H1 (cell line): ENCODE data around the gene ALPK3. TPM values are rescaled to one million over a fixed set of nuclear protein-coding genes. Genes with fewer than 3 reads are reported as not detected.

Source experiments
- CTCF ChIA-PET: fragments of 300-600 bp; sonication (Branson Sonifier 250); formaldehyde crosslinking; loops from one replicate; lab custom pipeline; 2021; ENCODE audit not compliant: partially characterized antibody; lab: Charles Lee
- POLR2A ChIA-PET: fragments of 300-600 bp; sonication (Branson Sonifier 250); formaldehyde crosslinking; loops from one replicate; lab custom pipeline; 2021; ENCODE audit warnings: inconsistent platforms; ENCODE audit not compliant: partially characterized antibody; lab: Charles Lee
- DNase-seq, 2 experiments: peaks; one replicate each; pipeline versions ENCODE4 v3.0.0 to v3.0.0-alpha.2; 2010 to 2022; ENCODE audit warnings: low spot score in 2 of 2, low read depth in 1 of 2, mixed read lengths in 1 of 2
- FAIRE-seq: peaks from 2 replicates; lab custom pipeline; 2011; peaks lifted over from hg19 to GRCh38; lab: Jason Lieb, UNC
- H2AFZ ChIP-seq: 2 replicates; pipeline ENCODE4 v1.8.1; 2012; ENCODE audit warnings: low read length, inconsistent platforms
- H2AK5ac ChIP-seq: 2 replicates; pipeline ENCODE4 v1.6.1; 2013; ENCODE audit warnings: low read depth, low read length
- H2BK120ac ChIP-seq: replicated peaks from 2 replicates; pipeline ENCODE3; 2013; ENCODE audit warnings: low read depth, low read length, inconsistent platforms
- H2BK12ac ChIP-seq: 2 replicates; pipeline ENCODE4 v1.6.1; 2013; ENCODE audit warnings: low read depth, low read length
- H2BK15ac ChIP-seq: 2 replicates; pipeline ENCODE4 v1.6.1; 2013; ENCODE audit warnings: low read length
- H2BK20ac ChIP-seq: 2 replicates; pipeline ENCODE4 v1.6.1; 2013; ENCODE audit warnings: low read length
- H2BK5ac ChIP-seq: 2 replicates; pipeline ENCODE4 v1.6.1; 2013; ENCODE audit warnings: low read depth, low read length
- H3K14ac ChIP-seq: 2 replicates; pipeline ENCODE4 v1.6.1; 2013; ENCODE audit warnings: inconsistent platforms; ENCODE audit not compliant: insufficient read length
- H3K18ac ChIP-seq: 2 replicates; pipeline ENCODE4 v1.6.1; 2013; ENCODE audit warnings: low read length; ENCODE audit errors: extremely low read depth
- H3K23ac ChIP-seq: 2 replicates; pipeline ENCODE4 v1.6.1; 2013; ENCODE audit warnings: inconsistent platforms; ENCODE audit not compliant: insufficient read length
- H3K23me2 ChIP-seq: 2 replicates; pipeline ENCODE4 v1.6.1; 2013; ENCODE audit warnings: low read depth, low read length
- H3K27ac ChIP-seq: 2 replicates; pipeline ENCODE4 v1.6.1; 2011; ENCODE audit warnings: low read depth, low read length, inconsistent platforms
- H3K27me3 ChIP-seq, 4 experiments: replicated peaks in 1 of 4; 1 replicate in 1 of 4; 2 replicates in 3 of 4; pipeline versions ENCODE4 v1.6.1 to v1.8.1; 2011 to 2013; ENCODE audit warnings: low read length in 3 of 4, mild to moderate bottlenecking in 3 of 4, inconsistent platforms in 2 of 4, mixed read lengths in 2 of 4, moderate library complexity in 1 of 4; ENCODE audit not compliant: control insufficient read depth in 3 of 4, insufficient read depth in 3 of 4; ENCODE audit errors: extremely low read depth in 1 of 4
- H3K36me3 ChIP-seq, 4 experiments: 2 replicates each; pipeline versions ENCODE4 v1.6.1 to v1.8.1; 2011 to 2013; ENCODE audit warnings: mild to moderate bottlenecking in 4 of 4, low read length in 3 of 4, moderate library complexity in 2 of 4, control low read depth in 1 of 4, inconsistent platforms in 1 of 4; ENCODE audit not compliant: insufficient read depth in 4 of 4, control insufficient read depth in 2 of 4
- H3K4ac ChIP-seq: replicated peaks from 2 replicates; pipeline ENCODE3; 2013; ENCODE audit warnings: low read length, low read depth, mixed read lengths, inconsistent platforms; ENCODE audit not compliant: insufficient read length
- H3K4me1 ChIP-seq, 4 experiments: replicated peaks in 1 of 4; 1 replicate in 1 of 4; 2 replicates in 3 of 4; pipeline versions ENCODE4 v1.6.1 to v1.8.1; 2011 to 2013; ENCODE audit warnings: low read length in 3 of 4, inconsistent platforms in 2 of 4, mixed read lengths in 1 of 4; ENCODE audit not compliant: insufficient read depth in 4 of 4, control insufficient read depth in 3 of 4
- H3K4me2 ChIP-seq, 2 experiments: 2 replicates each; pipeline versions ENCODE4 v1.6.1 to v1.8.1; 2011 to 2013; ENCODE audit warnings: low read depth in 2 of 2, low read length in 2 of 2, control low read depth in 1 of 2, inconsistent platforms in 1 of 2, mild to moderate bottlenecking in 1 of 2; ENCODE audit not compliant: insufficient read depth in 1 of 2
- H3K4me3 ChIP-seq, 4 experiments: fragments of 200-600, 300-600 bp in 1 of 4; sonication (generic), shearing (Covaris generic), sonication (Bioruptor Twin) in 1 of 4; 2 replicates each; pipeline versions ENCODE4 v1.5.1 to v1.8.1; 2011 to 2016; ENCODE audit warnings: low read length in 4 of 4, low read depth in 3 of 4, control low read depth in 2 of 4, inconsistent platforms in 2 of 4, mild to moderate bottlenecking in 2 of 4, mixed read lengths in 1 of 4, moderate library complexity in 1 of 4; ENCODE audit not compliant: insufficient read depth in 2 of 4; ENCODE audit errors: extremely low read depth in 1 of 4
- H3K56ac ChIP-seq: replicated peaks from 2 replicates; pipeline ENCODE3; 2013; ENCODE audit warnings: low read depth, mild to moderate bottlenecking, mixed read lengths, low read length, inconsistent platforms; ENCODE audit not compliant: insufficient read length
- H3K79me1 ChIP-seq: 2 replicates; pipeline ENCODE4 v1.6.1; 2013; ENCODE audit warnings: low read depth, low read length, control low read depth
- H3K79me2 ChIP-seq, 2 experiments: 2 replicates each; pipeline versions ENCODE4 v1.6.1 to v1.8.1; 2012 to 2013; ENCODE audit warnings: low read length in 2 of 2, mild to moderate bottlenecking in 2 of 2, inconsistent platforms in 1 of 2; ENCODE audit not compliant: insufficient read depth in 2 of 2, control insufficient read depth in 1 of 2
- H3K9ac ChIP-seq, 4 experiments: replicated peaks in 1 of 4; 1 replicate in 1 of 4; 2 replicates in 3 of 4; pipeline versions ENCODE4 v1.6.1 to v1.8.1; 2011 to 2013; ENCODE audit warnings: low read depth in 3 of 4, low read length in 3 of 4, control low read depth in 2 of 4, mild to moderate bottlenecking in 2 of 4, moderate library complexity in 2 of 4, inconsistent platforms in 1 of 4; ENCODE audit errors: extremely low read depth in 1 of 4
- H3K9me3 ChIP-seq, 2 experiments: 2 replicates each; pipeline versions ENCODE4 v1.6.1 to v1.8.1; 2012 to 2013; ENCODE audit warnings: mild to moderate bottlenecking in 2 of 2, moderate library complexity in 2 of 2, control low read depth in 1 of 2, inconsistent platforms in 1 of 2, low read depth in 1 of 2, low read length in 1 of 2, mixed read lengths in 1 of 2; ENCODE audit not compliant: insufficient read depth in 2 of 2
- H4K20me1 ChIP-seq, 2 experiments: replicated peaks in 1 of 2; 2 replicates each; pipeline versions ENCODE3 to v1.8.1; 2011 to 2013; ENCODE audit warnings: inconsistent platforms in 2 of 2, low read length in 2 of 2, mild to moderate bottlenecking in 1 of 2; ENCODE audit not compliant: insufficient read depth in 2 of 2, control insufficient read depth in 1 of 2
- H4K5ac ChIP-seq: 2 replicates; pipeline ENCODE4 v1.6.1; 2013; ENCODE audit warnings: low read length, low read depth, mixed read lengths, inconsistent platforms; ENCODE audit not compliant: insufficient read length
- H4K8ac ChIP-seq: 2 replicates; pipeline ENCODE4 v1.8.0; 2013; ENCODE audit warnings: mild to moderate bottlenecking, moderate library complexity, low read length, inconsistent platforms; ENCODE audit not compliant: insufficient read depth; ENCODE audit errors: extremely low read depth
- H4K91ac ChIP-seq: replicated peaks from 2 replicates; pipeline ENCODE3; 2013; ENCODE audit warnings: low read length, mixed read lengths, inconsistent platforms; ENCODE audit not compliant: insufficient read length
- ATF2 ChIP-seq: IDR thresholded peaks from 2 replicates; pipeline ENCODE4 v1.6.1; 2012; ENCODE audit warnings: low read length, inconsistent platforms
- E2F6 ChIP-seq: IDR thresholded peaks from 2 replicates; pipeline ENCODE4 v1.6.1; 2012; ENCODE audit warnings: inconsistent platforms
- GTF2F1 ChIP-seq: IDR thresholded peaks from 2 replicates; pipeline ENCODE4 v1.6.1; 2012; ENCODE audit warnings: low read depth, low read length, improper control_type of control experiment, borderline replicate concordance
- JUN ChIP-seq: IDR thresholded peaks from 2 replicates; pipeline ENCODE4 v1.6.1; 2011; ENCODE audit warnings: low read depth, mild to moderate bottlenecking, improper control_type of control experiment, low read length
- NANOG ChIP-seq: IDR thresholded peaks from 2 replicates; pipeline ENCODE4 v1.6.1; 2011; ENCODE audit warnings: low read length, low read depth, mild to moderate bottlenecking, inconsistent platforms; ENCODE audit not compliant: insufficient read depth, poor library complexity, severe bottlenecking
- SRF ChIP-seq: IDR thresholded peaks from 2 replicates; pipeline ENCODE4 v1.6.1; 2011; ENCODE audit warnings: mild to moderate bottlenecking, low read depth, low read length, moderate library complexity
- TBP ChIP-seq: IDR thresholded peaks from 2 replicates; pipeline ENCODE4 v1.6.1; 2011; ENCODE audit warnings: low read depth, low read length, improper control_type of control experiment
- WGBS, 2 experiments: shearing (Covaris generic) in 1 of 2; methylation state at CpG; one replicate each; pipeline versions ENCODE4 v1.1.6 to v1.1.7; 2013 to 2015; ENCODE audit warnings: low lambda C conversion rate in 2 of 2, mixed read lengths in 2 of 2, inconsistent platforms in 1 of 2, low coverage in 1 of 2, missing lambda C conversion rate in 1 of 2; ENCODE audit not compliant: insufficient replicate concordance in 2 of 2, insufficient coverage in 1 of 2, insufficient read length in 1 of 2; ENCODE audit errors: extremely low coverage in 1 of 2, missing lambda C conversion rate in 1 of 2; 5-methylcytosine and 5-hydroxymethylcytosine counted together
- polyA plus RNA-seq, 7 experiments: library from polyadenylated mRNA; depleted of rRNA in 3 of 7; stranded (reverse) in 5 of 7; unstranded in 2 of 7; fragments of >200 nt in 5 of 7; fragments of 200-250 nt in 2 of 7; gene quantifications; 1 replicate in 5 of 7; 2 replicates in 1 of 7; 4 replicates in 1 of 7; pipeline versions ENCODE4 v1.2.1 to v1.2.3, GENCODE V29; 2011 to 2013; ENCODE audit warnings: missing spikeins in 2 of 7, mixed read lengths in 2 of 7
- total RNA-seq: library from RNA; stranded (reverse); fragmentation: NEBNext Ultra II Directional; extraction: Animal tissue kit (Norgen Biotek cat#: 25700); gene quantifications from 2 replicates; pipeline ENCODE4 v1.2.1, GENCODE V29; 2021

The ALPK3 gene
- total and polyA plus RNA-seq, 2 of the 8 experiments (the other 6 are each of a cell fraction or from before 2014, with no cell fraction given) = 4.4 to 19.2 TPM

- no peak overlapping the region for H2BK20ac ChIP-seq
- ChIA-PET POLR2A (interaction anchor here (0.7 to 2.4 kb wide), 5 partner anchors 9 to 157 kb away, joined by 3 to 11 read pairs (median 4); partner anchors contain the start of gene SEC11A), CTCF (interaction anchor here (0.6 to 4.7 kb wide), 12 partner anchors 9 to 714 kb away, joined by 3 to 22 read pairs (median 4); partner anchors contain the start of genes ALPK3 and WDR73)
- no peaks in the 10 kb centered on the region for H3K23me2 ChIP-seq
- no peak overlapping the region for H3K23ac ChIP-seq
- no peaks in the 10 kb centered on the region for H3K9me3 ChIP-seq
- no peaks in the 10 kb centered on the region; a peak in 1 of 8 replicates for H3K36me3 ChIP-seq
- H4K20me1 ChIP-seq = no peaks in the 10 kb centered on the region
- no peak overlapping the region for H2BK5ac ChIP-seq
- no peaks in the 10 kb centered on the region for H3K4me1 ChIP-seq
- H2AFZ ChIP-seq = no peak overlapping the region
- DNase-seq (no peak), FAIRE-seq (no peak)
- no peak overlapping the region for H3K9ac ChIP-seq
- no peak overlapping the region for H2BK12ac ChIP-seq
- no peak overlapping the region for H4K5ac ChIP-seq
- H2AK5ac ChIP-seq = no peak overlapping the region
- no peak overlapping the region for H3K4me3 ChIP-seq
- H4K91ac ChIP-seq = no peak overlapping the region
- no peak overlapping the region for H2BK120ac ChIP-seq
- H3K79me2 ChIP-seq = no peaks in the 10 kb centered on the region
- no peaks in the 10 kb centered on the region for H3K27me3 ChIP-seq
- H2BK15ac ChIP-seq = no peak overlapping the region
- no peak overlapping the region for H3K4me2 ChIP-seq
- H3K18ac ChIP-seq = no peak overlapping the region
- H3K14ac ChIP-seq = no peak overlapping the region
- H3K56ac ChIP-seq = no peak overlapping the region
- no peak overlapping the region for H4K8ac ChIP-seq
- WGBS, 2 experiments = 93% methylated on average over 7 of the region's 7 CpGs; no CpG with 5 or more reads in 1 of the 2 experiments
- H3K27ac ChIP-seq = no peak overlapping the region
- no peak overlapping the region for H3K4ac ChIP-seq
- H3K79me1 ChIP-seq = no peaks in the 10 kb centered on the region
- no peak for TF ChIP-seq ATF2
- TF ChIP-seq TBP = no peak
- TF ChIP-seq SRF = no peak
- no peak for TF ChIP-seq E2F6
- TF ChIP-seq GTF2F1 = no peak
- no peak for TF ChIP-seq JUN
- no peak for TF ChIP-seq NANOG
Observed at GRCh38 chr15:84810073-84810840, 6.9 kb upstream of the ALPK3 start.
